NCI-H82 treated with DMSO at 0.1 percent for 48 hours (cell line): Measurements from ENCODE around the gene LEMD1.
"Not testable (repeated sequence)": the region's sequence is repeated elsewhere in the genome, so short reads cannot be mapped to it uniquely, and the experiment has no call there.

Experiments used
- DNase-seq: peaks from one replicate; lab custom pipeline; 2025; ENCODE audit not compliant: unreplicated experiment; lab: John Stamatoyannopoulos, UW

Gene LEMD1

DNA sequence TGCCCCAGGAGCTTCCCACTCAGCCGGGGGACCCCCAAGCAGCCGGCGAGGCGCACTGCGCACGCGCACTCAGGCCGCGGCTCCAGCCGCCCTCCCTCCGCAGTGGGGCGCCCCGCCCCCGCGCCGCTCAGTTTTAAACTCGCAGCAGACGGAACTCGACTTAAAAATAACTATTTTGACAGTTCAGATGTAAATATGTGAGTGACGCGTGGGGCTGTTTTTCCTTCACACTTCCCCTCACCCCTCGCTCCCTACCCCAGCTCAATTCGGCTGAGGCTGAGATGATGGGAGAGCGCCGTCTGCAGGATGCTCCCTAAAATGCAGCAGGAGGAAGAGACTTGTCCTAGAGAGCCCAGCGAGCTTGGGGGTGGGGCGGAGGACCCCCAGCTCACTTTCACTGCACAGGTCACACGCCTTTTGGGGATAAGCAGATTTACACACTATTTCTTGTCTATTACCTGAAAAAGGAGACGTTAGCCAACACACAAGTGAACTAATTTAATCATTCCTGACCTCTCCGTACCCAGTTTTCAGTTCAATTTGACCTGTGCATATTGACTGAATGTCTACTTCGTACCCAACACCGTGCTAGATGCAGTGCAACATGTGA lies 8.9 kb upstream of the LEMD1 start:
- DNase-seq, result no peak

DNA sequence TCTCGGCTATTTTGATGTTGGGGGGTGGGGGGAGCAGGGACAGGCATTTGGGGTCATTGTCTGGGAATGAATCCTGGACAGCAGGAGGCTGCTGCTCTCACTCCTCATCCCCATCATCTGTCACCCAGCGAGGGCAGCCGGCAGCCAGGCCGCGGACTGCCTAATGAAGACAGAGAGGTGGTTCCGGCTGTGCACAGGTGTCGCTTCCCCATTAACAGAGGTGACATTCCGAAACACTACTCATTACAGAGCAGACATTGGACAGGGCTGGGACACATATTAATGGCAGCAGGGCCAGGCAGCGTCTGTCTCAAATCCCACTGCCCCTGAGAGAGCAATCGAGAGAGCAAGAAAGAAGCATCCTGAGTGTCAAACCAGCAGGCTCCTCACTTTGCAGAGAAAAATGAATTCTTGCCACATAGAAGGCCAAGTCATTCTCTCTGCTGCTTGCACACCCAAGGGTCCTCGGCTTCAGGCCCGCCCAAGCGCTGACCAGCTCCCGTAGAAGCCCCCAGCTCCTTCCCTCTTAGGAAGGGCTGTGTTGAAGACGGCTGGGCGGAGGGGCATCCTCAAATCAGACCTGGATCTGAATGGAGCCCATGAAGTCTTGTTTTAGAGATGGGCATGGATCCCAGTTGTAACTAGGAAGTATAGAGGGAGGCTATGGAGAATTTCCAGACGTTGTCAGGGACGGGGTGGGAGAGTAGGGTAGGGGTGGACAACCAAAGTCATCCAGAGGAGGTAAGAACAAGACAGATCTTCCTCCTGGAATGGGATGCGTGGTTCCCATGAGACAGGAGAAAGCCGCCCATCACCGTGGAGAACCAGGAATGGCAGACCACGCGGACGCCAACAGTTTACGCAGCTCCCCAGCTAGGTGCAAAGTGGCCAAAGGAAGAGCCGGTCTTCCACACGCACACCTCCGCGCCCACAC lies 8.2 kb upstream of the LEMD1 start:
- no peak for DNase-seq

DNA sequence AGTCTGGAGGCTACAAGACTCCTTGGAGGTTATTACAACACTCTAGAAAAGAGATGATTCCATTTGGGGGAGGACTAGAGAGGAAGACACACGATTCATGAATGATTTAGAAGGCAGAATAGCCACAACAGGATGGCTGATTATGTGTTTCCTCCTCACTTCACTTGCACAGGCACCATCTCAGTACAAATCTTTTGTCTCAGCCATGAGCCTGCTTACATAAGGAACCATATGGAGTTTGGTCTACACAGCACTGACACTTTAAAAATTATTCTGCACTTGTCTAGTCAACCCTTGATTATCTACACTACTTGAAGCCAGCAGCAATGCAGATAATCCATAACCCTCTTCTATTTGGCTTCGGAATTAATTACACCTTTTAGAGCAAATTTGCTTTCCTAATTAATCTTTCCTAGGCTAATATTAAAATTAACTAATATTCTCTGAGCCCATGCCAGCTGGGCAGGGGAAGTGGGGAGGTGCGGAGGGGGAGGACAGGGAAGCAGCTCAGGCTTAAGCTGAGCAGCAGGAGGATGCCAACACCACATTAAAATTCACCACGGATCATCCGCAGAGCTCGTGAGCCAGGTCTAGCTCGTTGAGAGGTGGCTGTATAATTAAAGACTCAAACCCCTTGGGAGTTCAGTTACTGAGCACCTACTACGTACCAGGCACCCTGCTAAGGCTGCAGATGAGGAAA lies 3.2 kb upstream of the LEMD1 start:
- peak; percentile 58 for DNase-seq

DNA sequence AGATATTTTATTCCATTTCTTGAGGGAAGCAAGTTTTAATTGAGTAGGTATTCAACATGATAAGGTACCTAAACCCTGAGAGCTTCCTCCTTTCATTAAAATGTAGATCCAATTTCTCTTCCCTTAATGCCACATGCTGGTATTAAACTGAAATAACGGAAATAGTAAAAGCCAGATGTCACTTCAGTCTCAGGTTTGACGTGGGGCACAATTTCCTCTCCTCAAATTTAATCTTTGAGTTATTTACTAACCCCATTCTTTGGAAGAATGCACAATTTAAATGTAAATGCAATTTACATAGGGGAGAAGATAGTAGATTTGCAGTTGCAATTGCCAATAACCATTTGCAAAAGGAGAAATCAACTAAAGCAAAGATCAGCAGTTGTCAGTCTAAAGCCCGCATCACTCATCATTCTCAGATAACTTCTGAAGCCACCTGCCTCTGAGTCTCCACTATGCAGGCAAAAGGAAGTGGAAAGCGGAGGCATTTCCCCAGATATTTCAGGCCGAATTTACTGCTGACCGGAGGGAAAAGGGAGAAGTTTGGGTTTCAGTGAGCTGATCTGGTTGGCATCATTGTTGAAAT lies 2.1 kb upstream of the LEMD1 start:
- no peak for DNase-seq

DNA sequence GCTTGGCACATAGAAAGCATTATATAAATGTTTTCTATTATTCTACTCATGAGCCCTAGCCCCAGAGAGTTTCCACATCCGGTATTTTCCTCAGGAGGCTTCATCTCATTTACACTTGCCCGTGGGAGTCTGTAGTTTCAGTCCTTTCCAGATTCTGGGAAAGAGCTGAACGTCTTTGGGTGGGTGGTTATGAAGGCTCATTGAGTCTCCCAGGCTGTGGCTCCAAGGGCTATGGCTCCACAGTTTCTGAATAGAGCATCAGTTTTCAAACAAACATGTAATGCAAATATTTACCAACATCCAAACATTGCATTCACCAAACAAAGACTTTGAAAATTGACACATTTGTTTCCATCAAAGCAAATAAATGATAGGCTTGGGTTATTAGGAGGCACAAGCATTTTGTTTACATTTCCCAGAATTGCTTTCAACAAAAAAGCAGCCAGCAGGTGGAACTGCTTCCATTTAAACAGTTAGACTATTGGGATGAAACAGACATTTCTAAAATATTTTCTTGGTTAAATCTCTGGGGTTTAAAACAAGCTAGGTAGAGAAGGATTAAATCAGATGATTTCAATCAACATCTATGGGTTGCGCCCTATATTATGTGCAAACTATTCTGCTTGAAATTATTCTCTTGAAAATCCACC lies 1.3 kb upstream of the LEMD1 start:
- DNase-seq, result no peak

DNA sequence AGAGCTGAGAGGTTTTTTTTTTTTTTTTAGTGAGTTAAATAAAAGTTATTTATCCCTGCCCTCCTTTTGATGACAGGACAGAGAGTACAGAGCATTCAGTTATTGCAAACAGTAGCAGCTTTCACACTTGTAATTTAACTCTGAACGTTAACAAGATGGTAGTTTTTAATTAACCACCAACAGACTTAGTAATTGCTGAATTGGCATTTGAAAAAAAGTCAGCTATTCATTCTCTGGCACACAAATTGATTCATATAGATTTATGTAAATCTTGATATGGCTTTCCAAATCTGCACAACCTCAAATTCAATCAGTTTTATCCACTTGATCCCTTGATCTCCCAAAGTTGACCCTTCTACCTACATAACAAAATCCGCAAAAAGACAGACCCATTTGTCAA lies 918 bp downstream of the LEMD1 start:
- no peak for DNase-seq

DNA sequence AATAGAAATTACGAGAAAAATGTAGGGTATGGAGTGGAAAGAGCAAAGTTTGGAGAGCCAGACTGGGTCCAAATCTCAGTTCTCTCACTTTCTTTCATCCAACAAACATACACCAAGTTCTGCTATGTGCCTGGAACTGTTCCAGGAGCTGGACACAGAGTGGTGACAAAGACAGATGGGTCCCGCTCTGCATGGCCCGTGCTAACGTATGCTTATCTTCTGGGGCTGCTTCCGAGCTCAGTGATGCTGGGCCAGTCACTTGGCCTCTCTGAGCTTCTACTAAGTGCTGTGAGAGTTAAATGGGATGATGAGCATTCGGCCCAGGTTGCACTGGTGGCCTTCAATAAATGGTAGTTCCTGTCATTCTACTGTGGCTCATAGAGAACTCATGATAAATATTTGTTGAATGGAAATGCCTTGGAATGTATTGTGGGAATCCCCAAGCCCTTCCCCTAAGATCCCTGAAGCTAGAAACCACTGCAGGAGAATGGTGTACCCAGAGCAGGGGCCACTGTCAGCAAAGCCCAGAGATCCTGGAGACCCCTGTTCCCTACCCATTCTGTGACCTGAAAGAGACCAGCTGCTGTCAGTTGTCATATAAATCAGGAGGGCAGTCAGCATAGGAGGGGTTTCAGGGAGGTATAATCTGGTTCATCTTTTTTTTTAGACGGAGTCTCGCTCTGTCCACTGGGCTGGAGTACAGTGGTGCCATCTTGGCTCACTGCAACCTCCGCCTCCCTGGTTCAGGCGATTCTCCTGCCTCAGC lies 3.8 kb downstream of the LEMD1 start:
- no peak for DNase-seq

GRCh38 chr1:205416322-205416721 lies 5.5 kb downstream of the LEMD1 start:
- no peak for DNase-seq

- no peak for DNase-seq
Observed at GRCh38 chr1:205410581-205411298, 11.1 kb downstream of the LEMD1 start.

GRCh38 chr1:205407970-205408369 lies 13.9 kb downstream of the LEMD1 start:
- no peak for DNase-seq

GRCh38 chr1:205406252-205406651 lies 15.6 kb downstream of the LEMD1 start:
- DNase-seq, result not testable (repeated sequence)

DNA sequence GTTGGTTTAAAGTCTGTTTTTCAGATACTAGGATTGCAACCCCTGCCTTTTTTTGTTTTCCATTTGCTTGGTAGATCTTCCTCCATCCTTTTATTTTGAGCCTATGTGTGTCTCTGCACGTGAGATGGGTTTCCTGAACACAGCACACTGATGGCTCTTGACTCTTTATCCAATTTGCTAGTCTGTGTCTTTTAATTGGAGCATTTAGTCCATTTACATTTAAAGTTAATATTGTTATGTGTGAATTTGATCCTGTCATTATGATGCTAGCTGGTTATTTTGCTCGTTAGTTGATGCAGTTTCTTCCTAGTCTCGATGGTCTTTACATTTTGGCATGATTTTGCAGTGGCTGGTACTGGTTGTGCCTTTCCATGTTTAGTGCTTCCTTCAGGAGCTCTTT lies 17.4 kb downstream of the LEMD1 start:
- not testable (repeated sequence) for DNase-seq

- DNase-seq, result no peak
Observed at GRCh38 chr1:205398586-205398985, 23.3 kb downstream of the LEMD1 start.

DNA sequence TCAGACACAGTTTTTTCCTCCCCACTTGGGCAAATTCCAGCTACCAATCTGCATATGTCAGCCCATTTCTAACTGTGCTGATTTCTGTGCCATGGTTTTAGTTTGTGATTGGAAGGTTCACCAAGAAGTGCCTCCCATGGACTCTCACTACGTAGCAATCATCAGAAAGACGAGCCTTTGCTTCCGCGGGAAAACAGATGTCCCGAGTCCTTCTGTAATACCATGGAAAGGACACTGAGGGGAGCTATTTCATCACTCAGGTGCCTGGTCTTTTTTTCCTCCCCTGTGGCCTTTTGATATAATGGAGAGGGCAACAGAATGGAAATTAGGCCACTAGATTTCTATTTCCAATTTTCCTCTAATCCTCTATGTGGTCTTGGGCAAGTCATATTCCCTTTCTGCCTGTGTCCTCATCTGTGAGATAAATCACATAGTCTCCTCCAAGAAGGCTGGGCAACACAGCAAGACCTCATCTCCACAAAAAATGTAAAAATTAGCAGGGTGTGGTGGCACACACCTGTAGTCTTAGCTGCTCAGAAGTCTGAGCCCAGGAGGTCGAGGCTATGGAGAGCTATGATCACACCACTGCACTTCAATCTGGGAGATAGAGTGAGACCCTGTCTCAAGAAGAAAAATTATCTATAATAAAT lies 24.8 kb downstream of the LEMD1 start:
- peak; percentile 92 for DNase-seq

- DNase-seq, result no peak
Observed at GRCh38 chr1:205395616-205396015, 26.2 kb downstream of the LEMD1 start.

GRCh38 chr1:205392650-205393049 lies 29.2 kb downstream of the LEMD1 start:
- no peak for DNase-seq

- no peak for DNase-seq
Observed at GRCh38 chr1:205391386-205391785, 30.5 kb downstream of the LEMD1 start.

DNA sequence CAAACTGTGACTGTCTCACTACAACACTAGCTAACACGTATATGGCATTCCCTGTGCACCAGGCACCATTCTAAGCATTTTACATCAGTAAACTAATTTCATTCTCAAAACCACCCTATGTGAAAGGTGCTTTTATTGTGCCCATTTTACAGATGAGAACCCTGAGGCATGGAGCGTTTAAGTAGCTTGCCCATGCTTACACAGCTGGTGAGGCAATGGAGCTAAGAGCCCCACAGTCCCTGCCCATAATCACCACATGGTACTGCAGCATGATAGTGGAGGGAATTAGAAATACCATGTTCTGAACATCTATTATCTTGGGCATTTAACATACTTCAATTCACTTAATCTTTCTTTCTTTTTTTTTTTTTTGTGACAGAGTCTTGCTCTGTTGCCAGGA lies 34.0 kb downstream of the LEMD1 start:
- DNase-seq, result no peak

GRCh38 chr1:205382990-205383389 lies 38.9 kb downstream of the LEMD1 start:
- DNase-seq, result not testable (repeated sequence)
